SU-DHL-6 (cell line): ENCODE results near the gene CHST15.

Experiments
- CTCF ChIP-seq: fragments of 200-600 bp; sonication (generic); IDR thresholded peaks from one replicate; pipeline ENCODE4 v1.5.1; 2017; ENCODE audit warnings: antibody characterized with exemption, mild to moderate bottlenecking, low read length, moderate library complexity; ENCODE audit not compliant: insufficient read depth, poor library complexity, severe bottlenecking
- EZH2phosphoT487 ChIP-seq: fragments of 200-600 bp; sonication (generic), shearing (Covaris generic); conservative IDR thresholded peaks from 2 replicates; pipeline ENCODE4 v1.6.1; 2018; ENCODE audit warnings: mild to moderate bottlenecking, antibody characterized with exemption, low read length, moderate library complexity, mixed read lengths

DNA sequence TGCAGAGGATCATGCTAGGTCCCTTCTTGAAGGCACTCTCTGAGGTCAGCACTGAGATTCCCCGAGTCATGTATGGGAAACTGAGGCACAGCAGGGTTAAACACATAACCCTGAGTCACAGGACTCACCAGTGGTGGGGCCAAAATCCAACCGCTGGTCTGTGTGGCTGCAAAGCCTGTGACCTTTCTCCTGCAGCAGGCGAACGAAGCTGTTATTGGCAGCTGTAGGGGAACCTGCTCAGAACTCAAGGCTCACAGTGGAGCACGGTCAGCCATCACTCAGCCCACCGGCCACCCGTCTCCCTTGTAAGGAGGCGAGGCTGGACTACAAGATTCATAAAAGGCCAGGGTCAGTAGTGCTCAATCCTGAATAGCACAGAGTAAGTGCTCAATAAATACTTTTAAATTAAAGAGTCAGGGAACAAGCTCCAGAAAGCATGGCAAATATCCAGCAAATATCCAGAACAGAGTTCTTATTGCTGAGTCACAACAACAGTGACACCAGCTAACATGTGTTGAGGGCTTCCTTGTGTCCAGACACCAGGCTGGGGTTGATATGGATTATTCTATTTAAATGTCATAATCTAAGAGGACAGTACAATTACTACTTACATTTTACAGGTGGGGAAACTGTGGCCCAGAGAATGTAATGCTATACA is 34.9 kb downstream of the CHST15 start:
- TF ChIP-seq CTCF (no peak), EZH2phosphoT487 (no peak)
